ENCODE data around the gene SIK2.

DNA sequence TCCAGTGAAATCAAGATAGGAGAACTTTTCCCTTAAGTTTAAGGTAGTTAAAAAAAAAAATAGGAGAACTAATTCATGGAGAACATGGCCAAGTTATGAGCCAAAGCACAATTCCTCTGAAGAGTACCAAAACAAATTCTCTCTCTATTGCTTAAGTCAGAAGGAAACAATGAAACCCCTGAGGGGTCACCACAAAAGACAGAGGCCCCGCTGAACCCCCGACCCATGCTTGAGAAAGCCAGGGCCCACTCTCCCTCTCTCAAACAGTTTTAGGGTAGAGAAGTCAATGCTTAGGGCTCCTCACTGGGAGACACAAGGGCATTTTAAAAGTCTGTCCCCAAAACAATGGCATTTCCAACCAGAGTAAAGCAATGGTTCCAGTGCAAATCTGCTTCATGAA lies 137.1 kb downstream of the SIK2 start:
- TF ChIP-seq, protein P1, sequence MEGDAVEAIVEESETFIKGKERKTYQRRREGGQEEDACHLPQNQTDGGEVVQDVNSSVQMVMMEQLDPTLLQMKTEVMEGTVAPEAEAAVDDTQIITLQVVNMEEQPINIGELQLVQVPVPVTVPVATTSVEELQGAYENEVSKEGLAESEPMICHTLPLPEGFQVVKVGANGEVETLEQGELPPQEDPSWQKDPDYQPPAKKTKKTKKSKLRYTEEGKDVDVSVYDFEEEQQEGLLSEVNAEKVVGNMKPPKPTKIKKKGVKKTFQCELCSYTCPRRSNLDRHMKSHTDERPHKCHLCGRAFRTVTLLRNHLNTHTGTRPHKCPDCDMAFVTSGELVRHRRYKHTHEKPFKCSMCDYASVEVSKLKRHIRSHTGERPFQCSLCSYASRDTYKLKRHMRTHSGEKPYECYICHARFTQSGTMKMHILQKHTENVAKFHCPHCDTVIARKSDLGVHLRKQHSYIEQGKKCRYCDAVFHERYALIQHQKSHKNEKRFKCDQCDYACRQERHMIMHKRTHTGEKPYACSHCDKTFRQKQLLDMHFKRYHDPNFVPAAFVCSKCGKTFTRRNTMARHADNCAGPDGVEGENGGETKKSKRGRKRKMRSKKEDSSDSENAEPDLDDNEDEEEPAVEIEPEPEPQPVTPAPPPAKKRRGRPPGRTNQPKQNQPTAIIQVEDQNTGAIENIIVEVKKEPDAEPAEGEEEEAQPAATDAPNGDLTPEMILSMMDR (IDR thresholded peaks at IDR 0.05) = no peak
- no peak for TF ChIP-seq POLR2A (IDR thresholded peaks at IDR 0.05)

Data from esophagus squamous epithelium (tissue), 4 donors.